LNCAP (cell line): ENCODE results near the gene FGF14.

Source experiments
- CTCF ChIP-seq: fragments of 450-650 bp; IDR thresholded peaks from 2 replicates; pipeline ENCODE4 v1.5.1; 2017; ENCODE audit warnings: mild to moderate bottlenecking

FGF14 gene

GRCh38 chr13:102293723-102294122 is 108.1 kb downstream of the FGF14 start:
- TF ChIP-seq CTCF = no peak

- no peak for TF ChIP-seq CTCF
Observed at GRCh38 chr13:102291587-102292218, 110.1 kb downstream of the FGF14 start.

- TF ChIP-seq CTCF = no peak
Observed at GRCh38 chr13:102289606-102290005, 112.2 kb downstream of the FGF14 start.

- TF ChIP-seq CTCF = no peak
Observed at GRCh38 chr13:102286326-102286725, 115.5 kb downstream of the FGF14 start.

GRCh38 chr13:102280366-102280765 is 121.5 kb downstream of the FGF14 start:
- no peak for TF ChIP-seq CTCF

GRCh38 chr13:102277286-102277685 is 124.6 kb downstream of the FGF14 start:
- TF ChIP-seq CTCF = no peak

GRCh38 chr13:102276404-102276803 is 125.4 kb downstream of the FGF14 start:
- TF ChIP-seq CTCF = no peak

GRCh38 chr13:102275969-102276368 is 125.9 kb downstream of the FGF14 start:
- no peak for TF ChIP-seq CTCF
